CMK (cell line): ENCODE data around the gene PLAAT1.

ENCODE experiments used
- DNase-seq: peaks from one replicate; pipeline ENCODE4 v3.0.0-alpha.2; 2010; ENCODE audit warnings: low read depth

PLAAT1 gene

DNA sequence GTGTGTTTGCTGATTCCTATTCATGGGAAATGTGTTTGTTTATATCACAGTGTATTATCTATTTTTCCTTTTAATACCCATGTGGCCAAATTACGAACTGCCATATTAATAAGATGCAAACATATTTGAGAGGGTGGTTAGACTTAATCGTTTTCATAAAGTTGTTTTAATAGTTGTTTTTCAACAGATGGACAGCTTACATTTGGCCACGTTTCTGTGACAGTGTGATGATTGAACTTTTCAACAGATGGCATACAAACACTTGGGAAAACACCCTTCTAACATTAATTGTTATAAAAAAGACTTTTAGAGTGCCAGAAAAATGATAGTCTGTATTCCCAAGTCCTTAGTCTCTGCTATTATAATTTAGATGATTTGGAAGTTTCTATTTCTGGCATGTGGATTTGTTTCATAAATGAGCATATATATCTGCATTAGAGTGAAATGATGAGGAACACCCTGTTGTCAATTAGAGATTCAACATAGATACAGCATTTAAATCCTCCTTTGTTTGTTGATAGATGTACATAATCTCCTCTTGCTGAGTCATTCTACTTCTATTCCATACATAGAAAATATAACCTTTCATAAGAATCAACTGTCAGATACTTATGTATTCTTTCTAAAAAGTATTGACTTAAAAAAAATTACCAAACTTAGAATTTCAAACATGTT is 13.1 kb downstream of the PLAAT1 start:
- DNase-seq, result no peak

GRCh38 chr3:193261970-193262369 is 20.9 kb downstream of the PLAAT1 start:
- DNase-seq, result no peak

DNA sequence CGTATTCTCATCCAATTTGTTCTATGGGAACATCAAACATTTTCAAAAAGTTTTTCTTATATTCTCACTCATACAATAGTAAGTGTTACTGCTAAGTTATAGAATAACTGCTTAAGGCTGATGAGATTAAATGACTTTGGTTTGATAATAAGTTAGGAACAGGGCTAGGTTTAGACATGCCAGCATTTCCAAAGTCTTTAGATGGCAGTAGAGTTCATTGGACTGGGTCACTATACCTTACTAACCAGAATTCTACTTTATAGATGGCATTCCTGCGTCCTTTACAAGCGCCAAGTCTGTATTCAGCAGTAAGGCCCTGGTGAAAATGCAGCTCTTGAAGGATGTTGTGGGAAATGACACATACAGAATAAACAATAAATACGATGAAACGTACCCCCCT is 21.7 kb downstream of the PLAAT1 start:
- DNase-seq, result no peak

DNA sequence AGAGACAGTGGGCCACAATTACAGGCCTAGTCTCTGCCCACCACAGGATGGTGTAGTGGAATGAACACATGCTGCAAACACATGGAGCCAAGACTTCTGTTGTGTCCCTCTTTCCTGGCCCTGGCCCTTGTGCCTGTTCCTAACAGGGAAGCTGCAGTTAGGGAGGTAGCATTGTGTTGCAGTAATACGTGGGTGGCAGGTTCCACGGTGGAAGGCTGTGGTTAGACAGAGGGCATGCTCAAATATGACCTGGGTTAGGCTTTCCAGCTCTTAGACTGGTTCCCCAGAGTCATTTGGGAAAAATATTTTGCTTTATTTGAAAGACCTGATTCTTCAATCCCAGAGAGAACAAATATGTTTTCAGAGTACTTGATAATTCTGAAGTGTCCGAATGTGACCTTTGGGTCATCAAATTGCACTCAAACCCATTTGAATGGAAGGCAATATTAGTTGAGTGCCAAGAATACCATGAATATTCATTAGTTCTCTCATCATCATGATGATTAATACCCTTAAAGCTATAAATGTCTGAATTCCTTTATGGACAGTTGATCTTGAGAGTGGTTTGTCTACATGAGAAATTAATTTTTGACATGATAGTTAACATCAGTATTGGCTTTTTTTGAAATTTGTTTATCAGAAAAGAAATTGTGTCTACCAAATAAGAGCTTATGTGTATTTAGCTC is 28.5 kb downstream of the PLAAT1 start:
- DNase-seq, result no peak

- no peak for DNase-seq
Measured at GRCh38 chr3:193270451-193270850, 29.4 kb downstream of the PLAAT1 start.

- no peak for DNase-seq
Measured at GRCh38 chr3:193271101-193271840, 30.2 kb downstream of the PLAAT1 start.

GRCh38 chr3:193292386-193292785 is 51.4 kb downstream of the PLAAT1 start:
- no peak for DNase-seq

DNA sequence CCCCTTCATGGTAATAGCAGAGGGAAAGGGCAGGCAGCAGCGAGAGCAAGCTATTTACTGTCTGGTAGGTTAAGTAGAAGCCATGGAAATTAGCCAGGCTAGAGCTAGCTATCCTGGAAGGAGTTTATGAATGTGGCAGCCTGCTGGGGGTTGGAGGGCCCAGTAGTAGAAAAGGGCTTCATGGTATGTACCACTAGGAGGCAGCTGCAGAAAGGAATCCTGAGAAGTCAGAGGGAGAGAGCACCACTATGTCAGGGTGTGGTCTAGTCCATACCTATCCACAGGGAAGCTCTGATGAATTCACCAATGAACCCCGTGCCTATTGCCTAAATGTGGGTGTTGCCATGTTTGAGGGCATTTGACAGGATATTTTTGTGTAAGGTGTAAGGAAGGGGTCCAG is 55.0 kb downstream of the PLAAT1 start:
- DNase-seq, result no peak

GRCh38 chr3:193297421-193297820 is 56.4 kb downstream of the PLAAT1 start:
- DNase-seq, result no peak

- no peak for DNase-seq
Measured at GRCh38 chr3:193301433-193301832, 60.4 kb downstream of the PLAAT1 start.

- no peak for DNase-seq
Measured at GRCh38 chr3:193305356-193305755, 64.3 kb downstream of the PLAAT1 start.

- DNase-seq, result no peak
Measured at GRCh38 chr3:193310914-193311723, 70.1 kb downstream of the PLAAT1 start.

- no peak for DNase-seq
Measured at GRCh38 chr3:193313061-193313958, 72.3 kb downstream of the PLAAT1 start.

- no peak for DNase-seq
Measured at GRCh38 chr3:193314161-193314560, 73.1 kb downstream of the PLAAT1 start.

GRCh38 chr3:193317682-193318300 is 76.8 kb downstream of the PLAAT1 start:
- no peak for DNase-seq
